Osteoblast (primary cell): Measurements from ENCODE around the gene OLFM2. TPM values are rescaled to one million over a fixed set of nuclear protein-coding genes. Genes with fewer than 3 reads are reported as not detected.

Experiments
- DNase-seq: peaks from one replicate; pipeline ENCODE4 v3.0.0; 2011; ENCODE audit warnings: low spot score, mixed read lengths; ENCODE audit not compliant: insufficient read length; ENCODE audit errors: missing footprints
- H2AFZ ChIP-seq: 2 replicates; pipeline ENCODE4 v1.6.0; 2011; ENCODE audit warnings: mild to moderate bottlenecking, low read length
- H3K27ac ChIP-seq: 2 replicates; pipeline ENCODE4 v1.5.1; 2011; ENCODE audit warnings: mild to moderate bottlenecking, low read depth, low read length, moderate library complexity
- H3K27me3 ChIP-seq: 2 replicates; pipeline ENCODE4 v1.6.0; 2012; ENCODE audit warnings: mild to moderate bottlenecking, control low read depth, inconsistent platforms, low read length, moderate library complexity; ENCODE audit not compliant: insufficient read depth
- H3K36me3 ChIP-seq: 2 replicates; pipeline ENCODE4 v1.5.1; 2011; ENCODE audit warnings: mild to moderate bottlenecking, low read length, control low read depth, moderate library complexity; ENCODE audit not compliant: insufficient read depth
- H3K4me1 ChIP-seq: 2 replicates; pipeline ENCODE4 v1.5.1; 2011; ENCODE audit warnings: mild to moderate bottlenecking, low read length, control low read depth, moderate library complexity; ENCODE audit not compliant: insufficient read depth
- H3K4me2 ChIP-seq: 2 replicates; pipeline ENCODE4 v1.6.0; 2011; ENCODE audit warnings: mild to moderate bottlenecking, low read length; ENCODE audit not compliant: insufficient read depth
- H3K4me3 ChIP-seq: fragments of 200-600 bp; sonication (generic); 3 replicates; pipeline ENCODE4 v1.5.1; 2012; ENCODE audit warnings: mild to moderate bottlenecking, low read length, inconsistent platforms; ENCODE audit not compliant: insufficient read depth
- H3K79me2 ChIP-seq: 2 replicates; pipeline ENCODE4 v1.6.0; 2012; ENCODE audit warnings: mild to moderate bottlenecking, low read length, control low read depth, inconsistent platforms; ENCODE audit not compliant: insufficient read depth
- H3K9me3 ChIP-seq: 2 replicates; pipeline ENCODE4 v1.5.1; 2011; ENCODE audit warnings: low read depth, low read length, control low read depth
- H4K20me1 ChIP-seq: 2 replicates; pipeline ENCODE4 v1.6.0; 2012; ENCODE audit warnings: mild to moderate bottlenecking, low read length, control low read depth; ENCODE audit not compliant: insufficient read depth
- total RNA-seq: library from RNA; depleted of rRNA; stranded (reverse); fragments of >200 nt; gene quantifications from 2 replicates; pipeline ENCODE4 v1.2.3, GENCODE V29; 2012
- TF ChIP-seq, protein P1 (sequence below): IDR thresholded peaks from 2 replicates; pipeline ENCODE4 v1.5.1; 2011; ENCODE audit warnings: mild to moderate bottlenecking, low read depth, low read length, moderate library complexity; ENCODE audit errors: extremely low read depth

OLFM2 gene
- total RNA-seq, 1 donor, result 0.72 TPM

DNA sequence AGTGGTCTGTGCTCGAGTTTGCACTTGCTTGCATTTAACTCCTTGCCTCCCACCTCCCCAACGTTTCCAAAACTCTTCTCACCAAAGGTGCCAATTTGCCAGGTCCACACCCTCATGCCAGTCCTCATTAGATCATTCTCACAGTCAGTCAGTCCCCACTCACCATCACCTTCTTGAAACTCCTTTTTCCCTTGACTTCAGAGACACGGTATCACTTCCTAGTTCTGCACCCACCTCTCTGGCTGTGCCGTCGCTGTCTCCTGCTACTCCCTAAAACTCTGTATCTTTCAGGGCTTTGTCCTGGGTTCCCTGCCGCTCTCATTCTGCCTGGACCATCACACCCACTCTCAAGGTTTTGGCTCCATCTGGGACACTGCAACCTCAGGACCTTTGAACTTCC, 19.6 kb downstream of the OLFM2 start:
- Histone ChIP-seq H3K27me3 (peaks cover 19% of the 10 kb centered on the region), H3K4me1 (peaks cover 8% of the 10 kb centered on the region), H4K20me1 (no peaks in the 10 kb centered on the region), H3K79me2 (no peaks in the 10 kb centered on the region), H3K4me3 (no peak overlapping the region), H3K27ac (no peak overlapping the region), H3K36me3 (no peaks in the 10 kb centered on the region), H3K4me2 (no peak overlapping the region), H3K9me3 (no peaks in the 10 kb centered on the region), H2AFZ (no peak overlapping the region)
- DNase-seq, result no peak
- TF ChIP-seq, protein P1, sequence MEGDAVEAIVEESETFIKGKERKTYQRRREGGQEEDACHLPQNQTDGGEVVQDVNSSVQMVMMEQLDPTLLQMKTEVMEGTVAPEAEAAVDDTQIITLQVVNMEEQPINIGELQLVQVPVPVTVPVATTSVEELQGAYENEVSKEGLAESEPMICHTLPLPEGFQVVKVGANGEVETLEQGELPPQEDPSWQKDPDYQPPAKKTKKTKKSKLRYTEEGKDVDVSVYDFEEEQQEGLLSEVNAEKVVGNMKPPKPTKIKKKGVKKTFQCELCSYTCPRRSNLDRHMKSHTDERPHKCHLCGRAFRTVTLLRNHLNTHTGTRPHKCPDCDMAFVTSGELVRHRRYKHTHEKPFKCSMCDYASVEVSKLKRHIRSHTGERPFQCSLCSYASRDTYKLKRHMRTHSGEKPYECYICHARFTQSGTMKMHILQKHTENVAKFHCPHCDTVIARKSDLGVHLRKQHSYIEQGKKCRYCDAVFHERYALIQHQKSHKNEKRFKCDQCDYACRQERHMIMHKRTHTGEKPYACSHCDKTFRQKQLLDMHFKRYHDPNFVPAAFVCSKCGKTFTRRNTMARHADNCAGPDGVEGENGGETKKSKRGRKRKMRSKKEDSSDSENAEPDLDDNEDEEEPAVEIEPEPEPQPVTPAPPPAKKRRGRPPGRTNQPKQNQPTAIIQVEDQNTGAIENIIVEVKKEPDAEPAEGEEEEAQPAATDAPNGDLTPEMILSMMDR, result no peak

DNA sequence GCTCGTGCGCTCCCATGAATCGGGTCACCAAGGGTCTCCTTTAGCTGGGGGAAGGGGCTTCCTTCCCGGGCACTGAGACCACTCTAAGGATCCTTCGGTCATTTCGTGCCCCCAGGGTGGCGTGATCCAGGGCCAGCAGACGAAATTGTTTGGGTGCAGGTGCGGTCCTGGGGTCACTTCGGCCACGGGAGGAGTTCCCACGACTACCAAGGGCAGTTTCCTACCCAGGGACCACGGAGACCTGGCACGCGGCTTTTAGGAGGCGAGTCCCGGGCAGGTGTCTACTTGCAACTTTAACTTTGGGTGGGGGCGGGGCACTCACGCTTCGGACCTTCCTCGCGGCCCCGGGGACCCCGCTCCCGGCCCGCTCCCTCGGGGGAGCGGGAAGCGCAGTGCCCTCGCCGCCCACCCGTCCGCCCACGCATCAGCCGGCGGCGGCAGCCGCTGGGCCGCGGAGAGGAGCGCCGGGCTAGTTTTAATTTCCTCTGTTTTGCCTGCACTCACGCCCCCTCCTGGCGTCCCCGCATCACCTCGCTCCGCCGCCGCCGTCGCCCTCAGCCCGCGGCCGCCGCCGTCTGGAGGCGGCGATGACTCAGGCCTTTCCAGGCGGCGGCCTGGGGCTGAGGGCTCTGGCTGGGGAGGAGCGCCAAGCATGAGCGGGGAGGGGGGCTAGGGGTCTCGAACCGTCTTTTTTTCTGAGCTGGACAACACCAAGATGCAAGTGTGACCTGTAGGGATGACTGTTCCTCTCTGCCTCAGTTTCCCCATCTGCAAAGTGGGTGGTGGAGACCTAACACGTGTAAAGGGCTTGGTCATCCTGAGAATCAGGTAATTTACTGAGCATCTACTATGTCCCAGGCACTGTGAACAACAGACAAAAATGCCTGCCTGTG, 21.8 kb downstream of the OLFM2 start:
- peak; percentile 99 for DNase-seq
- Histone ChIP-seq H3K79me2 (no peaks in the 10 kb centered on the region), H3K4me3 (peak overlapping the region; percentile 63), H3K9me3 (no peaks in the 10 kb centered on the region), H2AFZ (no peak overlapping the region), H3K36me3 (no peaks in the 10 kb centered on the region), H4K20me1 (no peaks in the 10 kb centered on the region), H3K27ac (no peak overlapping the region), H3K4me2 (peak overlapping the region; percentile 84), H3K4me1 (peaks cover 8% of the 10 kb centered on the region), H3K27me3 (peaks cover 19% of the 10 kb centered on the region)
- TF ChIP-seq, protein P1, result peak; percentile 42

DNA sequence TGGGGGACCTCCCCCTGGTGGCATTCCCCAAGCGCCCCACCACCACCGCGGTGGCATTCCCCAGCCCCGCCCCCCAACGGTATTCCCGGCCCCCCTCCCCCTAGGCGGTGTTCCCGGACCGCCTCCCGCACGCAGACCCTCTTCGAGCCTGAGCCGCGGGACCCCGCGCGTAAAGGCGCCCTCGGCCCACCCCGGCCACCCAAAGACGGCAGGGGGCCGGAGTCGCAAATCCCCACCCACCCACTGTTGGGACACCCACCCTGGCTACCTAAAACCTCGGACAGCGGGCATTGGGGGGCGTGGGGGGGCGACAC, 22.4 kb downstream of the OLFM2 start:
- Histone ChIP-seq H4K20me1 (no peaks in the 10 kb centered on the region), H3K79me2 (no peaks in the 10 kb centered on the region), H3K9me3 (no peaks in the 10 kb centered on the region), H2AFZ (no peak overlapping the region), H3K4me1 (peaks cover 8% of the 10 kb centered on the region), H3K4me3 (peak overlapping the region; percentile 63), H3K4me2 (peak overlapping the region; percentile 84), H3K27ac (no peak overlapping the region), H3K27me3 (peaks cover 19% of the 10 kb centered on the region), H3K36me3 (no peaks in the 10 kb centered on the region)
- peak; percentile 84 for DNase-seq
- TF ChIP-seq, protein P1, result no peak

DNA sequence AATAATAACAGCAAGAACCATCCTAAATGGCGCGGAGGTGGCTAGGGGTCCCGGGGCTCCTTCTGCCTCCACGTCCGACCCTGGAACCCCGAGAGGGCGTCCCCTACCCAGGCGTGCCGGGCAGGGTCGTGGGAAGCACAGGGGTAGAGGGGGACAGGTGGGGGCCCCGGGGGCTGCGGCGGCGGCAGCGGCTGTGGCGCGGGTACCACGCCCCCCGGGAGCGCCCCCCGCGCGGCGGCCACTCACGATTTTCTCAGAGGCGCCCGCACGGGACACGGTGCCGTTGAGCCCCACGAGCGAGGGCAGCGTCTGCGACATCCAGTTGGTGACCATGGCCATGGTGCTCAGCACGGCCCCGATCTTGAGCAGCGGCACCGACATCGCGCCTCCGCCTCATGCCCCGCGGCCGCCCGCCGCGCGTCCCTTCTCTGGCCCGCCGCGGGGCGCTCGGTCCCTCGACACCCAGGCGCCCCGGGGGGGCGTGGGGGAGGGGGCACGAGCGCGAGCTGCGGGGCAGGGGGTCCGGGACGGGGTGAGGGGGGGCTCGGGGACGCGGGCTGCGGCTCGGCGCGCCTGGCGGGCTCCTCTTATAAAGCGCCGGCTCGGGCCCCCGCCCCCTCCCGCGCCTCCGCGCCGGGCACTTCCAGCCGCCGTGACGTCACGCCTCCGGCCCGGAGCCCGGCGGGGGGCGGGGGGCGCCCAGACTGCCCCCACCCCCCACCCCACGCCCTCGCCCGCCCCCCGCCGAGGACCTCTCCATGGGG, 22.9 kb downstream of the OLFM2 start:
- H3K79me2 ChIP-seq, result no peaks in the 10 kb centered on the region
- no peaks in the 10 kb centered on the region for H3K9me3 ChIP-seq
- no peak overlapping the region for H3K27ac ChIP-seq
- no peaks in the 10 kb centered on the region for H3K36me3 ChIP-seq
- H3K27me3 ChIP-seq, result peaks cover 19% of the 10 kb centered on the region
- peak; percentile 82 for DNase-seq
- no peak overlapping the region for H3K4me2 ChIP-seq
- peaks cover 8% of the 10 kb centered on the region for H3K4me1 ChIP-seq
- TF ChIP-seq, protein P1, result no peak
- H3K4me3 ChIP-seq, result no peak overlapping the region
- no peaks in the 10 kb centered on the region for H4K20me1 ChIP-seq
- no peak overlapping the region for H2AFZ ChIP-seq
